ENCODE measurements around the gene ZNF862. TPM values are rescaled to one million over a fixed set of nuclear protein-coding genes. Genes with fewer than 3 reads are reported as not detected.

ZNF862 gene
- total RNA-seq, 2 experiments from 2014 or later = 31.4 to 32.5 TPM

GRCh38 chr7:149850007-149850594, 11.9 kb downstream of the ZNF862 start:
- ChIA-PET POLR2A (interaction anchor here (1.5 to 2.5 kb wide), 3 partner anchors 11 to 22 kb away, joined by 8 to 10 read pairs (median 8); no protein-coding TSS in a partner anchor), CTCF (interaction anchor here (0.7 to 1.9 kb wide), 3 partner anchors 11 to 12 kb away, joined by 3 to 8 read pairs (median 4); partner anchors contain the start of gene ZNF862)
- Mint-ChIP-seq H3K9me3 (no peaks in the 10 kb centered on the region), H3K36me3 (ENCODE audit: low read depth) (peaks cover 19% of the 10 kb centered on the region), H3K27ac (no peak overlapping the region), H3K4me1 (peaks cover 11% of the 10 kb centered on the region), H3K4me3 (no peak overlapping the region), H3K27me3 (no peaks in the 10 kb centered on the region)
- DNase-seq = no peak

- no peaks in the 10 kb centered on the region for H3K27me3 Mint-ChIP-seq
- no peak overlapping the region for H3K27ac Mint-ChIP-seq
- no peaks in the 10 kb centered on the region for H3K9me3 Mint-ChIP-seq
- no peak overlapping the region for H3K4me3 Mint-ChIP-seq
- ChIA-PET POLR2A (interaction anchor here (2.1 to 2.5 kb wide), 2 partner anchors 11 to 15 kb away, joined by 8 read pairs; no protein-coding TSS in a partner anchor), CTCF (interaction anchor here (0.7 kb wide), 1 partner anchor 11 kb away, joined by 3 read pairs; no protein-coding TSS in a partner anchor)
- H3K36me3 Mint-ChIP-seq (ENCODE audit: low read depth) = peaks cover 19% of the 10 kb centered on the region
- DNase-seq = no peak
- H3K4me1 Mint-ChIP-seq = peaks cover 17% of the 10 kb centered on the region
Measured at GRCh38 chr7:149850716-149851115, 12.5 kb downstream of the ZNF862 start.

GRCh38 chr7:149851449-149851848, 13.3 kb downstream of the ZNF862 start:
- Mint-ChIP-seq H3K27ac (no peak overlapping the region), H3K4me1 (peaks cover 24% of the 10 kb centered on the region), H3K36me3 (ENCODE audit: low read depth) (peaks cover 13% of the 10 kb centered on the region), H3K27me3 (no peaks in the 10 kb centered on the region), H3K9me3 (no peaks in the 10 kb centered on the region), H3K4me3 (no peak overlapping the region)
- ChIA-PET POLR2A (interaction anchor here (1.4 kb wide), 1 partner anchor 12 kb away, joined by 3 read pairs; no protein-coding TSS in a partner anchor), CTCF (no interaction called here)
- DNase-seq = no peak

GRCh38 chr7:149853157-149853556, 15.0 kb downstream of the ZNF862 start:
- Mint-ChIP-seq H3K27ac (no peak overlapping the region), H3K4me1 (peaks cover 39% of the 10 kb centered on the region), H3K36me3 (ENCODE audit: low read depth) (peaks cover 13% of the 10 kb centered on the region), H3K9me3 (no peaks in the 10 kb centered on the region), H3K4me3 (no peak overlapping the region), H3K27me3 (no peaks in the 10 kb centered on the region)
- ChIA-PET CTCF (no interaction called here), POLR2A (interaction anchor here (2.3 kb wide), 1 partner anchor 13 kb away, joined by 6 read pairs; no protein-coding TSS in a partner anchor)
- no peak for DNase-seq

- Mint-ChIP-seq H3K27me3 (no peaks in the 10 kb centered on the region), H3K4me1 (peaks cover 39% of the 10 kb centered on the region), H3K36me3 (ENCODE audit: low read depth) (peaks cover 13% of the 10 kb centered on the region), H3K9me3 (no peaks in the 10 kb centered on the region), H3K4me3 (no peak overlapping the region), H3K27ac (no peak overlapping the region)
- CTCF ChIA-PET = interaction anchor here (1.1 to 1.9 kb wide), 2 partner anchors 15 to 17 kb away, joined by 4 to 5 read pairs; partner anchors contain the start of gene ZNF862
- POLR2A ChIA-PET = interaction anchor here (0.6 to 2.3 kb wide), 4 partner anchors 11 to 16 kb away, joined by 3 to 8 read pairs (median 6); partner anchors contain the start of gene ZNF862
- DNase-seq = no peak
Measured at GRCh38 chr7:149854611-149855360, 16.6 kb downstream of the ZNF862 start.

GRCh38 chr7:149855361-149856305, 17.5 kb downstream of the ZNF862 start:
- H3K27me3 Mint-ChIP-seq = no peaks in the 10 kb centered on the region
- H3K9me3 Mint-ChIP-seq = no peaks in the 10 kb centered on the region
- no peak overlapping the region for H3K4me3 Mint-ChIP-seq
- peaks cover 39% of the 10 kb centered on the region for H3K4me1 Mint-ChIP-seq
- no peak overlapping the region for H3K27ac Mint-ChIP-seq
- peaks cover 13% of the 10 kb centered on the region for H3K36me3 Mint-ChIP-seq (ENCODE audit: low read depth)
- CTCF ChIA-PET = interaction anchor here (1.1 to 1.9 kb wide), 2 partner anchors 14 to 17 kb away, joined by 4 to 5 read pairs; partner anchors contain the start of gene ZNF862
- POLR2A ChIA-PET = interaction anchor here (0.6 to 2.3 kb wide), 4 partner anchors 10 to 17 kb away, joined by 3 to 7 read pairs (median 6); partner anchors contain the start of gene ZNF862
- no peak for DNase-seq

- no peaks in the 10 kb centered on the region for H3K9me3 Mint-ChIP-seq
- no peak for DNase-seq
- peak overlapping the region; percentile 13 for H3K27ac Mint-ChIP-seq
- H3K27me3 Mint-ChIP-seq = no peaks in the 10 kb centered on the region
- no peak overlapping the region for H3K4me3 Mint-ChIP-seq
- H3K4me1 Mint-ChIP-seq = peaks cover 40% of the 10 kb centered on the region
- peaks cover 19% of the 10 kb centered on the region for H3K36me3 Mint-ChIP-seq (ENCODE audit: low read depth)
- POLR2A ChIA-PET = interaction anchor here (1.4 kb wide), 1 partner anchor 9 kb away, joined by 6 read pairs; no protein-coding TSS in a partner anchor
- CTCF ChIA-PET = interaction anchor here (1.0 kb wide), 1 partner anchor 9 kb away, joined by 3 read pairs; no protein-coding TSS in a partner anchor
Measured at GRCh38 chr7:149856583-149856982, 18.4 kb downstream of the ZNF862 start.

- Mint-ChIP-seq H3K4me1 (peaks cover 55% of the 10 kb centered on the region), H3K27ac (no peak overlapping the region), H3K9me3 (no peaks in the 10 kb centered on the region), H3K36me3 (ENCODE audit: low read depth) (peaks cover 23% of the 10 kb centered on the region), H3K27me3 (no peaks in the 10 kb centered on the region), H3K4me3 (no peak overlapping the region)
- CTCF ChIA-PET = interaction anchor here (1.5 kb wide), 1 partner anchor 11 kb away, joined by 3 read pairs; no protein-coding TSS in a partner anchor
- DNase-seq = no peak
- POLR2A ChIA-PET = no interaction called here
Measured at GRCh38 chr7:149859369-149859768, 21.2 kb downstream of the ZNF862 start.

GRCh38 chr7:149859876-149860275, 21.7 kb downstream of the ZNF862 start:
- POLR2A ChIA-PET = no interaction called here
- no peak overlapping the region for H3K4me3 Mint-ChIP-seq
- H3K4me1 Mint-ChIP-seq = peaks cover 55% of the 10 kb centered on the region
- no peak for DNase-seq
- H3K9me3 Mint-ChIP-seq = no peaks in the 10 kb centered on the region
- H3K27me3 Mint-ChIP-seq = no peaks in the 10 kb centered on the region
- peaks cover 24% of the 10 kb centered on the region for H3K36me3 Mint-ChIP-seq (ENCODE audit: low read depth)
- H3K27ac Mint-ChIP-seq = no peak overlapping the region
- CTCF ChIA-PET = interaction anchor here (1.5 kb wide), 1 partner anchor 11 kb away, joined by 3 read pairs; no protein-coding TSS in a partner anchor

GRCh38 chr7:149860821-149861727, 22.9 kb downstream of the ZNF862 start:
- no peak overlapping the region for H3K27ac Mint-ChIP-seq
- H3K4me1 Mint-ChIP-seq = peaks cover 55% of the 10 kb centered on the region
- no peaks in the 10 kb centered on the region for H3K27me3 Mint-ChIP-seq
- peaks cover 28% of the 10 kb centered on the region for H3K36me3 Mint-ChIP-seq (ENCODE audit: low read depth)
- H3K9me3 Mint-ChIP-seq = no peaks in the 10 kb centered on the region
- POLR2A ChIA-PET = interaction anchor here (1.2 kb wide), 1 partner anchor 10 kb away, joined by 4 read pairs; no protein-coding TSS in a partner anchor
- CTCF ChIA-PET = interaction anchor here (0.9 to 2.7 kb wide), 5 partner anchors 10 to 21 kb away, joined by 3 to 22 read pairs (median 5); no protein-coding TSS in a partner anchor
- H3K4me3 Mint-ChIP-seq = no peak overlapping the region
- DNase-seq = no peak

GRCh38 chr7:149861728-149862045, 23.5 kb downstream of the ZNF862 start:
- no peak for DNase-seq
- peaks cover 55% of the 10 kb centered on the region for H3K4me1 Mint-ChIP-seq
- CTCF ChIA-PET = interaction anchor here (0.8 to 2.7 kb wide), 5 partner anchors 9 to 22 kb away, joined by 3 to 22 read pairs (median 5); no protein-coding TSS in a partner anchor
- POLR2A ChIA-PET = interaction anchor here (1.2 kb wide), 1 partner anchor 10 kb away, joined by 4 read pairs; no protein-coding TSS in a partner anchor
- no peak overlapping the region for H3K4me3 Mint-ChIP-seq
- H3K36me3 Mint-ChIP-seq (ENCODE audit: low read depth) = peaks cover 28% of the 10 kb centered on the region
- H3K27ac Mint-ChIP-seq = no peak overlapping the region
- no peaks in the 10 kb centered on the region for H3K9me3 Mint-ChIP-seq
- no peaks in the 10 kb centered on the region for H3K27me3 Mint-ChIP-seq
